ENCODE data around the gene DCST2. TPM values are rescaled to one million over a fixed set of nuclear protein-coding genes. Genes with fewer than 3 reads are reported as not detected.

Gene DCST2
- total and polyA plus RNA-seq, 2 of the 8 experiments (the other 6 are each of a cell fraction or from before 2014, with no cell fraction given), result 0.43 to 2.1 TPM

DNA sequence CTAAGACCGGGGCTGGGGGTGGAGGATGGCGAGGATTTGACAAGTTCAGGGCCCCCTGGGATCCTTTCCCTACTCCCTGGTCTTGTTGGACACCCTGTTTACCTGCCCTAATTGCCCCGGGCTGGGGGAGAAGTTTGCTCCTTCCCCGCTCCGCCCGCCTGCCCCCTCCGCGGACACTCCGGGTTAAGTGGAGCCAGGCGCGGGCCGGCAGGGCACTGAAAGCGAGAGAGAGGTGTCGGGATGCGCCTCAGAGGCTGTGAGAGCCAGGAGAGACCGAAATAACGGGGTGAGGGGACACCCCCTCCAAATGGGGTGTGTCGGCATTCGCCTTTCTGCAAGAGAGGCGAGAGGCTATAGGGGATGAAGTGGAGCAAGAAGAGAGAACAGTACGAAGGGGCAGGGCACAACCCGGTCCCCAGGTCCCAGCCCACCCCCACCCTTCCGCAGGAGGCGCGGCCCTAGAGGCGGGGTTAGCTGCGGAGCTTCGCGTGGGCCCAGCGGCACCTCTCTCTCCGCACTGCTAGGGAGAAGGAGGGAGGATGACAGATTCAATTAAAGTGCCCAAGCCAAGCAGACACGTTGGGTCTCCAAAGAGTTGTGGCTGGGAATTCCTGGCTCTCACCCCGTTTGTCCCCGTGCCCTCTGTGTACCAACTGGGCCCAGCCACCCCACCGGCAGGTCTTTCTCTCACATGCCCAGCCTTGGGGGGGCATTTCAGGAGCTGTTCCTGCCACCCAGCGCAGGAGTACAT, 48.9 kb upstream of the DCST2 start (continued):
- TF ChIP-seq, protein P1, sequence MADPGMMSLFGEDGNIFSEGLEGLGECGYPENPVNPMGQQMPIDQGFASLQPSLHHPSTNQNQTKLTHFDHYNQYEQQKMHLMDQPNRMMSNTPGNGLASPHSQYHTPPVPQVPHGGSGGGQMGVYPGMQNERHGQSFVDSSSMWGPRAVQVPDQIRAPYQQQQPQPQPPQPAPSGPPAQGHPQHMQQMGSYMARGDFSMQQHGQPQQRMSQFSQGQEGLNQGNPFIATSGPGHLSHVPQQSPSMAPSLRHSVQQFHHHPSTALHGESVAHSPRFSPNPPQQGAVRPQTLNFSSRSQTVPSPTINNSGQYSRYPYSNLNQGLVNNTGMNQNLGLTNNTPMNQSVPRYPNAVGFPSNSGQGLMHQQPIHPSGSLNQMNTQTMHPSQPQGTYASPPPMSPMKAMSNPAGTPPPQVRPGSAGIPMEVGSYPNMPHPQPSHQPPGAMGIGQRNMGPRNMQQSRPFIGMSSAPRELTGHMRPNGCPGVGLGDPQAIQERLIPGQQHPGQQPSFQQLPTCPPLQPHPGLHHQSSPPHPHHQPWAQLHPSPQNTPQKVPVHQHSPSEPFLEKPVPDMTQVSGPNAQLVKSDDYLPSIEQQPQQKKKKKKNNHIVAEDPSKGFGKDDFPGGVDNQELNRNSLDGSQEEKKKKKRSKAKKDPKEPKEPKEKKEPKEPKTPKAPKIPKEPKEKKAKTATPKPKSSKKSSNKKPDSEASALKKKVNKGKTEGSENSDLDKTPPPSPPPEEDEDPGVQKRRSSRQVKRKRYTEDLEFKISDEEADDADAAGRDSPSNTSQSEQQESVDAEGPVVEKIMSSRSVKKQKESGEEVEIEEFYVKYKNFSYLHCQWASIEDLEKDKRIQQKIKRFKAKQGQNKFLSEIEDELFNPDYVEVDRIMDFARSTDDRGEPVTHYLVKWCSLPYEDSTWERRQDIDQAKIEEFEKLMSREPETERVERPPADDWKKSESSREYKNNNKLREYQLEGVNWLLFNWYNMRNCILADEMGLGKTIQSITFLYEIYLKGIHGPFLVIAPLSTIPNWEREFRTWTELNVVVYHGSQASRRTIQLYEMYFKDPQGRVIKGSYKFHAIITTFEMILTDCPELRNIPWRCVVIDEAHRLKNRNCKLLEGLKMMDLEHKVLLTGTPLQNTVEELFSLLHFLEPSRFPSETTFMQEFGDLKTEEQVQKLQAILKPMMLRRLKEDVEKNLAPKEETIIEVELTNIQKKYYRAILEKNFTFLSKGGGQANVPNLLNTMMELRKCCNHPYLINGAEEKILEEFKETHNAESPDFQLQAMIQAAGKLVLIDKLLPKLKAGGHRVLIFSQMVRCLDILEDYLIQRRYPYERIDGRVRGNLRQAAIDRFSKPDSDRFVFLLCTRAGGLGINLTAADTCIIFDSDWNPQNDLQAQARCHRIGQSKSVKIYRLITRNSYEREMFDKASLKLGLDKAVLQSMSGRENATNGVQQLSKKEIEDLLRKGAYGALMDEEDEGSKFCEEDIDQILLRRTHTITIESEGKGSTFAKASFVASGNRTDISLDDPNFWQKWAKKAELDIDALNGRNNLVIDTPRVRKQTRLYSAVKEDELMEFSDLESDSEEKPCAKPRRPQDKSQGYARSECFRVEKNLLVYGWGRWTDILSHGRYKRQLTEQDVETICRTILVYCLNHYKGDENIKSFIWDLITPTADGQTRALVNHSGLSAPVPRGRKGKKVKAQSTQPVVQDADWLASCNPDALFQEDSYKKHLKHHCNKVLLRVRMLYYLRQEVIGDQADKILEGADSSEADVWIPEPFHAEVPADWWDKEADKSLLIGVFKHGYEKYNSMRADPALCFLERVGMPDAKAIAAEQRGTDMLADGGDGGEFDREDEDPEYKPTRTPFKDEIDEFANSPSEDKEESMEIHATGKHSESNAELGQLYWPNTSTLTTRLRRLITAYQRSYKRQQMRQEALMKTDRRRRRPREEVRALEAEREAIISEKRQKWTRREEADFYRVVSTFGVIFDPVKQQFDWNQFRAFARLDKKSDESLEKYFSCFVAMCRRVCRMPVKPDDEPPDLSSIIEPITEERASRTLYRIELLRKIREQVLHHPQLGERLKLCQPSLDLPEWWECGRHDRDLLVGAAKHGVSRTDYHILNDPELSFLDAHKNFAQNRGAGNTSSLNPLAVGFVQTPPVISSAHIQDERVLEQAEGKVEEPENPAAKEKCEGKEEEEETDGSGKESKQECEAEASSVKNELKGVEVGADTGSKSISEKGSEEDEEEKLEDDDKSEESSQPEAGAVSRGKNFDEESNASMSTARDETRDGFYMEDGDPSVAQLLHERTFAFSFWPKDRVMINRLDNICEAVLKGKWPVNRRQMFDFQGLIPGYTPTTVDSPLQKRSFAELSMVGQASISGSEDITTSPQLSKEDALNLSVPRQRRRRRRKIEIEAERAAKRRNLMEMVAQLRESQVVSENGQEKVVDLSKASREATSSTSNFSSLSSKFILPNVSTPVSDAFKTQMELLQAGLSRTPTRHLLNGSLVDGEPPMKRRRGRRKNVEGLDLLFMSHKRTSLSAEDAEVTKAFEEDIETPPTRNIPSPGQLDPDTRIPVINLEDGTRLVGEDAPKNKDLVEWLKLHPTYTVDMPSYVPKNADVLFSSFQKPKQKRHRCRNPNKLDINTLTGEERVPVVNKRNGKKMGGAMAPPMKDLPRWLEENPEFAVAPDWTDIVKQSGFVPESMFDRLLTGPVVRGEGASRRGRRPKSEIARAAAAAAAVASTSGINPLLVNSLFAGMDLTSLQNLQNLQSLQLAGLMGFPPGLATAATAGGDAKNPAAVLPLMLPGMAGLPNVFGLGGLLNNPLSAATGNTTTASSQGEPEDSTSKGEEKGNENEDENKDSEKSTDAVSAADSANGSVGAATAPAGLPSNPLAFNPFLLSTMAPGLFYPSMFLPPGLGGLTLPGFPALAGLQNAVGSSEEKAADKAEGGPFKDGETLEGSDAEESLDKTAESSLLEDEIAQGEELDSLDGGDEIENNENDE (IDR thresholded peaks at IDR 0.05; ENCODE audit: insufficient replicate concordance, low read length), result no peak

Data from H1 (cell line).